Measurements from ENCODE around the gene HAPLN1.

DNA sequence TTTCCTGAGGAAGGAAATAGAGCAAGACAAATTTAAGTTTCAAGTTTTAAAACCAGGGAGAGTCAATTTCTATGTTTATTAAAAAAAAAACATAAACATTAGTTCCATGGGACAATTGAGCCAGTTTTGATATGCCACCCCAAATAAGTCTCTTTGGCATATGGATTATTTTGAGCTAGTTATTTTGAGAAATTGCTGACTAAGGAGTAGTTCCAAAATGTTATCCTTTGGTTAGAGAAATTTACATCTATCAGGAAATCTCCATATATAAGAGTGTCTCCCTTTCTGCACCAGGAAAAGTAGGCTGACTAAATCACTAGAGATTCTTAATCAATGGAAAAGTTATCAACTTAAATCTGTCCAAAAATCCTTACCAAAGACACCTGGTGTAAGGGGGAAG, 105.8 kb downstream of the HAPLN1 start:
- TF ChIP-seq ELF4 (IDR thresholded peaks at IDR 0.05), result no peak
- TF ChIP-seq FOXA1 (IDR thresholded peaks at IDR 0.05), result no peak
- TF ChIP-seq LEF1 (IDR thresholded peaks at IDR 0.05; ENCODE audit: borderline replicate concordance), result no peak
- TF ChIP-seq BHLHE40 (IDR thresholded peaks at IDR 0.05; ENCODE audit: borderline replicate concordance), result no peak
- no peak for TF ChIP-seq FOXK2 (IDR thresholded peaks at IDR 0.05)
- TF ChIP-seq SP1 (IDR thresholded peaks at IDR 0.05), result no peak
- TF ChIP-seq TARDBP (IDR thresholded peaks at IDR 0.05), result no peak
- TF ChIP-seq, protein P1, sequence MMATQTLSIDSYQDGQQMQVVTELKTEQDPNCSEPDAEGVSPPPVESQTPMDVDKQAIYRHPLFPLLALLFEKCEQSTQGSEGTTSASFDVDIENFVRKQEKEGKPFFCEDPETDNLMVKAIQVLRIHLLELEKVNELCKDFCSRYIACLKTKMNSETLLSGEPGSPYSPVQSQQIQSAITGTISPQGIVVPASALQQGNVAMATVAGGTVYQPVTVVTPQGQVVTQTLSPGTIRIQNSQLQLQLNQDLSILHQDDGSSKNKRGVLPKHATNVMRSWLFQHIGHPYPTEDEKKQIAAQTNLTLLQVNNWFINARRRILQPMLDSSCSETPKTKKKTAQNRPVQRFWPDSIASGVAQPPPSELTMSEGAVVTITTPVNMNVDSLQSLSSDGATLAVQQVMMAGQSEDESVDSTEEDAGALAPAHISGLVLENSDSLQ (IDR thresholded peaks at IDR 0.05), result no peak
